Panc1 (cell line): Measurements from ENCODE around the gene BLOC1S6. TPM values are rescaled to one million over a fixed set of nuclear protein-coding genes. Genes with fewer than 3 reads are reported as not detected.
A peak's percentile ranks its signal among the peaks of the same experiment; 100 is the strongest.

ENCODE experiments used
- ATAC-seq: fragments of 200-7000 bp; cut with Tn5 transposase; 2 replicates; pipeline ENCODE4 v1.9.1; 2020; ENCODE audit warnings: mild to moderate bottlenecking, moderate library complexity
- BruUV-seq: library from RNA; stranded (reverse); fragments of 400-500 nt; replicated peaks from 2 replicates; lab custom pipeline; 2021; lab: Mats Ljungman, UMichigan
- CTCF ChIA-PET: fragments of 300-600 bp; sonication (Branson Sonifier 250); formaldehyde crosslinking; loops from one replicate; lab custom pipeline; 2022; ENCODE audit warnings: antibody characterized with exemption; lab: Charles Lee
- POLR2A ChIA-PET: fragments of 300-600 bp; sonication (Branson Sonifier 250); formaldehyde crosslinking; loops from one replicate; lab custom pipeline; 2022; ENCODE audit warnings: antibody characterized with exemption; lab: Charles Lee
- DNase-seq: peaks from one replicate; pipeline ENCODE4 v3.0.0-alpha.2; 2010; ENCODE audit warnings: low read depth, low spot score
- H3K27ac ChIP-seq: 2 replicates; pipeline ENCODE4 v1.5.1; 2011; ENCODE audit warnings: mild to moderate bottlenecking, low read length, inconsistent platforms
- H3K27me3 ChIP-seq: fragments of 200-500 bp; sonication (Bioruptor generic); 2 replicates; pipeline ENCODE4 v1.6.0; 2014; ENCODE audit warnings: low read length, inconsistent platforms; ENCODE audit not compliant: control insufficient read depth, insufficient read depth
- H3K36me3 ChIP-seq: fragments of 200-500 bp; sonication (Bioruptor generic); 2 replicates; pipeline ENCODE4 v1.5.1; 2014; ENCODE audit warnings: inconsistent platforms, mild to moderate bottlenecking, low read length, moderate library complexity; ENCODE audit not compliant: control insufficient read depth, insufficient read depth
- H3K4me1 ChIP-seq: 2 replicates; pipeline ENCODE4 v1.5.1; 2011; ENCODE audit warnings: inconsistent platforms, mild to moderate bottlenecking, low read length, moderate library complexity; ENCODE audit not compliant: control insufficient read depth, insufficient read depth
- H3K4me3 ChIP-seq, 2 experiments: 2 replicates each; pipeline ENCODE4 v1.5.1; 2011 to 2012; ENCODE audit warnings: low read depth in 2 of 2, low read length in 2 of 2, mild to moderate bottlenecking in 2 of 2, inconsistent platforms in 1 of 2, moderate library complexity in 1 of 2
- H3K9me3 ChIP-seq: fragments of 200-500 bp; sonication (Bioruptor generic); 2 replicates; pipeline ENCODE4 v1.5.1; 2014; ENCODE audit warnings: low read depth, mild to moderate bottlenecking, inconsistent platforms, low read length, moderate library complexity; ENCODE audit not compliant: control insufficient read depth, insufficient read depth
- CTCF ChIP-seq: fragments of 450-650 bp; IDR thresholded peaks from 2 replicates; pipeline ENCODE4 v1.5.1; 2017; ENCODE audit warnings: mild to moderate bottlenecking
- POLR2AphosphoS5 ChIP-seq: IDR thresholded peaks from 2 replicates; pipeline ENCODE4 v1.6.1; 2012; ENCODE audit warnings: mild to moderate bottlenecking, low read depth, low read length, moderate library complexity
- REST ChIP-seq, 2 experiments: IDR thresholded peaks; 2 replicates each; pipeline ENCODE4 v1.6.1; 2011 to 2012; ENCODE audit warnings: low read depth in 2 of 2, control low read depth in 1 of 2, low read length in 1 of 2, mild to moderate bottlenecking in 1 of 2, moderate library complexity in 1 of 2; ENCODE audit not compliant: insufficient read depth in 1 of 2
- SIN3A ChIP-seq: IDR thresholded peaks from 2 replicates; pipeline ENCODE4 v1.6.1; 2012; ENCODE audit warnings: low read depth, mild to moderate bottlenecking, low read length, moderate library complexity, borderline replicate concordance; ENCODE audit not compliant: insufficient read depth
- TCF7L2 ChIP-seq: IDR thresholded peaks from 2 replicates; pipeline ENCODE4 v1.6.1; 2011; ENCODE audit warnings: mild to moderate bottlenecking, low read depth, low read length, inconsistent platforms
- in situ Hi-C: cut with HindIII; loops from 2 replicates; pipeline ENCODE4 v1.10.0; 2016; ENCODE audit warnings: low sequenced_read_pairs, low pct_unique_long_range_greater_than_20kb
- intact Hi-C: fragments of 100-400 bp; cut with micrococcal nuclease; formaldehyde crosslinking; loops from one replicate; pipeline ENCODE4 v1.10.0; 2022; ENCODE audit not compliant: unreplicated experiment
- total RNA-seq: library from RNA; stranded (reverse); gene quantifications from one replicate; pipeline ENCODE4 v1.2.1, GENCODE V29; 2021; ENCODE audit not compliant: unreplicated experiment

The BLOC1S6 gene
- total RNA-seq, 1 experiment from 2014 or later = 52.0 TPM

GRCh38 chr15:45586125-45586524 is 1.1 kb upstream of the BLOC1S6 start:
- Histone ChIP-seq H3K27ac (peak overlapping the region; percentile 98), H3K4me3 (peak overlapping the region; percentile 92 to 100), H3K27me3 (no peaks in the 10 kb centered on the region), H3K36me3 (peaks cover 3% of the 10 kb centered on the region; the same call in 1 of the 2 replicates), H3K4me1 (peaks cover 26% of the 10 kb centered on the region), H3K9me3 (no peaks in the 10 kb centered on the region)
- intact Hi-C loops (no loop called here), in situ Hi-C loops (no loop called here)
- ChIA-PET CTCF (interaction anchor here (0.6 kb wide), 1 partner anchor 9 kb away, joined by 8 read pairs; no protein-coding TSS in a partner anchor), POLR2A (interaction anchor here (0.7 to 1.0 kb wide), 2 partner anchors 14 to 28 kb away, joined by 3 read pairs; no protein-coding TSS in a partner anchor)
- no peak for ATAC-seq
- no peak for TF ChIP-seq POLR2AphosphoS5
- no peak for TF ChIP-seq SIN3A
- no peak for TF ChIP-seq TCF7L2
- DNase-seq = no peak
- no TSS peak for BruUV-seq

GRCh38 chr15:45586601-45587094 is 531 bp upstream of the BLOC1S6 start:
- Histone ChIP-seq H3K36me3 (peaks cover 3% of the 10 kb centered on the region; the same call in 1 of the 2 replicates), H3K4me3 (peak overlapping the region; percentile 92 to 100), H3K27me3 (no peaks in the 10 kb centered on the region), H3K27ac (peak overlapping the region; percentile 98), H3K9me3 (no peaks in the 10 kb centered on the region), H3K4me1 (peaks cover 26% of the 10 kb centered on the region)
- in situ Hi-C loops (no loop called here), intact Hi-C loops (no loop called here)
- TSS peak; percentile 98 for BruUV-seq
- ATAC-seq = no peak; the same call in 1 of the 2 replicates
- no peak for TF ChIP-seq POLR2AphosphoS5
- TF ChIP-seq SIN3A = no peak
- TF ChIP-seq CTCF = no peak
- no peak for TF ChIP-seq TCF7L2
- no peak for TF ChIP-seq REST (IDR thresholded peaks at IDR 0.05; ENCODE audit: insufficient read depth in 1 of 2, low read depth in 2 of 2, low read length in 1 of 2)
- DNase-seq = no peak
- CTCF ChIA-PET = interaction anchor here (0.5 kb wide), 1 partner anchor 84 kb away, joined by 5 read pairs; no protein-coding TSS in a partner anchor
- POLR2A ChIA-PET = interaction anchor here (0.7 to 1.0 kb wide), 2 partner anchors 15 to 27 kb away, joined by 3 read pairs; no protein-coding TSS in a partner anchor

- no peaks in the 10 kb centered on the region for H3K27me3 ChIP-seq
- H3K9me3 ChIP-seq = no peaks in the 10 kb centered on the region
- H3K36me3 ChIP-seq = peaks cover 3% of the 10 kb centered on the region; the same call in 1 of the 2 replicates
- POLR2A ChIA-PET = interaction anchor here (0.6 kb wide), 3 partner anchors 47 to 390 kb away, joined by 3 to 8 read pairs (median 5); no protein-coding TSS in a partner anchor
- peak overlapping the region; percentile 92 to 100 for H3K4me3 ChIP-seq
- DNase-seq (no peak), ATAC-seq (no peak)
- in situ Hi-C loops = no loop called here
- CTCF ChIA-PET = interaction anchor here (0.7 kb wide), 1 partner anchor 157 kb away, joined by 4 read pairs; no protein-coding TSS in a partner anchor
- TSS peak; percentile 83 for BruUV-seq
- TF ChIP-seq CTCF (no peak), SIN3A (no peak), REST (IDR thresholded peaks at IDR 0.05; ENCODE audit: insufficient read depth in 1 of 2, low read depth in 2 of 2, low read length in 1 of 2) (no peak), POLR2AphosphoS5 (no peak), TCF7L2 (no peak)
- H3K27ac ChIP-seq = peak overlapping the region; percentile 98
- H3K4me1 ChIP-seq = peaks cover 26% of the 10 kb centered on the region
- intact Hi-C loops = no loop called here
Measured at GRCh38 chr15:45587863-45588170, 638 bp downstream of the BLOC1S6 start.
